Raji (cell line): Measurements from ENCODE around the gene SLAMF9.

ENCODE experiments used
- POLR2A ChIP-seq: IDR thresholded peaks from 2 replicates; pipeline ENCODE4 v1.6.1; 2011; ENCODE audit warnings: low read depth, low read length, control low read depth; ENCODE audit not compliant: insufficient read depth

The SLAMF9 gene

DNA sequence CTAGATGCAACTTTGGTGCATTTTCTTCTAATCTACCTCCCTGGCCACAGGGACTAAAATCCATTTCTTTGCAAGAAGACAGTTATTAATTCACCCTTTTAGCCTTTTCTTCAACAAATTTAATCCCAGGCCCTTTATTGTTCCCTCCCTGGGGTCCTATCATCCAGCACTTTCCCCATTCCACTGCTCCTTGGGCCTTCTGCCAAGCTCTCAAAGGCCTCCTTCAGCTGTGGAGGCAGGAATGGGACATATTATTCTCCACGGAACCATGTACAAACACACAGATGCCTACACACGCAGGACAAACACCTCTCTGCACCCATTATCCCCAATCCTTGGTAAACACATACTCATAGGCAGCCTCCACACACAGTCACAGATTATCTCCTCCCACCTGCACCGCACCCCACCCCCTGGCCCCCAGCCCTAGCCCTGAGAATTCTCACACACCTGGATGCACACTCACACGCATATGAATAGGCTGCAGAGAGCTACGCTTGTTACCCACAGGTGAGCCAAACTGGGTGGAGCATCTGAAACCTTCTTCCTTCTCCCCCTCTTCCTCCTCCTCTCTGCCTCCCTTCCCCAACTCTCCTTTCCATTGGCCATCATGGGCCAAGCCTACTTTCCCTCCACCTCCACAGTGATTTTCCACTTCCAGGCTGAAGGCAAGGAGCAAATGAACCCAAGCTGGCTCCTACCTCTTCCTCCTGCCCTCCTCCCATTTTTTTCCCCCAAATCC, 40.4 kb downstream of the SLAMF9 start:
- no peak for TF ChIP-seq POLR2A

DNA sequence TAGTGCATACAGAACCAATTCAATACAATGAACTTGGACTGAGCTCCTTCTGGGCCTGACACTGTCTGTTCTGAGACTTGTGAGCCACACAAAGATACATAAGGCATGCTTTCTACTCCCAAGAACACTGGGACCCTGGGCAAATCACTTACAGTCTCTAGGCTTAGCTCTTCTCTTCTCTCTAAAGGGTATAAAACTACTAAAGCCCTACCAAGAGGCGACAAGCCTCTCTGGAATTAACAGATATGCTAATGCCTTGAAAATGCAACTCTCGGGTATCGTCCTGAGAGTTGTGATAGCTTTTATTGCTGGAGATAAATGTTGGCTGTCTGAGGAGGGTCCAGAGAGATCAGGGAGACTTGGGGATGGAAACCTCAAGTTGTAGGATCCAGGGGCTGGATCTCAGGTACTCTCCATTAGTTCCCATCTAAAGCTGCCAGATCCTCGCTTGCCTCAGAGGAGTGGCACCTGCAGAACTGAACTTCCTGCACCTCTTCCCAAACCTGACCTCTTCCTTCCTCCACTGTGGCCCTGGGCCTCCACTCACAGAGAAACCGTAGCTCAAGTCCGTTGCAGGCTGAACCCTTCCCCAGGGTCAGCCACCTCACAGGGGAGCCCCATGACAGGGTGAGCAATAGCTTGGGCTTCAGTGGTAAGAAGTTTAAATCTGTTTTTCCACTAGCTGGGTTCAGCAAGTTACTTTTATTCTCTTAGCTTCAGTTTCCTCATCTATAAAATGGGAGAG, 42.5 kb downstream of the SLAMF9 start:
- no peak for TF ChIP-seq POLR2A

GRCh38 chr1:159908031-159908940, 45.8 kb downstream of the SLAMF9 start:
- no peak for TF ChIP-seq POLR2A

DNA sequence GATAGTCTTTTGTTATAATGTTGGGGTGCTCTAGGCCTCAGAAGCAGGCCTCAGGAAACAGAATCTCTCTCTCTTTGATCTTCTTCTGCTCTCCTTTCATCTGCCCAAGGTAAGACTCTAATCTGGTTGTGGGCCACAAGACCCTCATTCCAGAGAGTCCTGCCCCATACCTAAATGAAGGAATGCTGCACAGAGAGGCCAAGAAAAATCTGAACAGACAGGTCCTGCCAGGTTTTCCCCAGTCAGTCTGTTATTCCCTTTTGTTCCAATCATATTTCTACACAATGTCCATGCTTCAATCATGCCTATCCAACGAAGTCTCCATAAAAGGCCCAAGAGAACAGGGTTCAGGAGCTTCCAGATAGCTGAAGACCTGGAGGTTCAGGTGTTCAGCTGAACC, 47.1 kb downstream of the SLAMF9 start:
- TF ChIP-seq POLR2A = no peak

GRCh38 chr1:159902541-159902940, 51.5 kb downstream of the SLAMF9 start:
- no peak for TF ChIP-seq POLR2A
